C4-2B (cell line): ENCODE data around the gene PLCB4.
"Not testable (repeated sequence)": the region's sequence is repeated elsewhere in the genome, so short reads cannot be mapped to it uniquely, and the experiment has no call there.

Source experiments
- CTCF ChIP-seq: fragments of 450-650 bp; conservative IDR thresholded peaks from 2 replicates; pipeline ENCODE4 v1.5.1; 2017; ENCODE audit warnings: mild to moderate bottlenecking
- ZFX ChIP-seq: fragments of 450-650 bp; IDR thresholded peaks from 2 replicates; pipeline ENCODE4 v1.6.1; 2017

- TF ChIP-seq CTCF, ZFX: not testable (repeated sequence)
These were observed 21.0 kb upstream of the PLCB4 start for GRCh38 chr20:9047928-9048327.
